Nephron (organoid): ENCODE data around the gene IRGC.

Source experiments
- H3K27ac Mint-ChIP-seq, 3 experiments: 2 replicates each; pipeline ENCODE4 v1.8.0; 2020; ENCODE audit warnings: mixed read lengths in 3 of 3, mild to moderate bottlenecking in 2 of 3, moderate library complexity in 1 of 3
- H3K27me3 Mint-ChIP-seq: 2 replicates; pipeline ENCODE4 v1.8.0; 2021; ENCODE audit warnings: low read depth, mild to moderate bottlenecking, moderate library complexity, mixed read lengths
- H3K36me3 Mint-ChIP-seq: 2 replicates; pipeline ENCODE4 v1.8.0; 2020; ENCODE audit warnings: low read depth, mixed read lengths
- H3K4me1 Mint-ChIP-seq: 2 replicates; pipeline ENCODE4 v1.8.0; 2020; ENCODE audit warnings: mixed read lengths
- H3K4me3 Mint-ChIP-seq, 3 experiments: 2 replicates each; pipeline ENCODE4 v1.8.0; 2020; ENCODE audit warnings: mild to moderate bottlenecking in 3 of 3, mixed read lengths in 3 of 3, moderate library complexity in 2 of 3
- H3K9me3 Mint-ChIP-seq: 2 replicates; pipeline ENCODE4 v1.8.0; 2020; ENCODE audit warnings: mixed read lengths
- CTCF ChIP-seq, 3 experiments: fragments of 200-600 bp; sonication (generic); IDR thresholded peaks; one replicate each; pipeline ENCODE4 v1.5.0; 2021; ENCODE audit warnings: antibody characterized with exemption in 3 of 3; ENCODE audit not compliant: unreplicated experiment in 3 of 3

Gene IRGC

GRCh38 chr19:43673637-43674036, 42.2 kb upstream of the IRGC start:
- H3K9me3 Mint-ChIP-seq: no peaks in the 10 kb centered on the region
- peaks cover 14% of the 10 kb centered on the region for H3K4me1 Mint-ChIP-seq
- no peak for TF ChIP-seq CTCF (IDR thresholded peaks at IDR 0.05; ENCODE audit: unreplicated experiment in 3 of 3)
- no peak overlapping the region for H3K27ac Mint-ChIP-seq
- no peaks in the 10 kb centered on the region for H3K36me3 Mint-ChIP-seq
- no peak overlapping the region for H3K4me3 Mint-ChIP-seq
- H3K27me3 Mint-ChIP-seq: peaks cover 37% of the 10 kb centered on the region

- H3K27ac Mint-ChIP-seq: no peak overlapping the region
- H3K9me3 Mint-ChIP-seq: no peaks in the 10 kb centered on the region
- no peaks in the 10 kb centered on the region for H3K36me3 Mint-ChIP-seq
- H3K27me3 Mint-ChIP-seq: peaks cover 32% of the 10 kb centered on the region
- H3K4me1 Mint-ChIP-seq: peaks cover 14% of the 10 kb centered on the region
- no peak for TF ChIP-seq CTCF (IDR thresholded peaks at IDR 0.05; ENCODE audit: unreplicated experiment in 3 of 3)
- no peak overlapping the region for H3K4me3 Mint-ChIP-seq
These were observed 41.7 kb upstream of the IRGC start for GRCh38 chr19:43674183-43674582.

GRCh38 chr19:43674596-43674995, 41.3 kb upstream of the IRGC start:
- Mint-ChIP-seq H3K36me3 (no peaks in the 10 kb centered on the region), H3K4me1 (peaks cover 14% of the 10 kb centered on the region), H3K27ac (no peak overlapping the region), H3K9me3 (no peaks in the 10 kb centered on the region), H3K4me3 (no peak overlapping the region), H3K27me3 (peaks cover 32% of the 10 kb centered on the region)
- no peak for TF ChIP-seq CTCF (IDR thresholded peaks at IDR 0.05; ENCODE audit: unreplicated experiment in 3 of 3)

- peak overlapping the region in 1 of 3 experiments; percentile 4 for H3K27ac Mint-ChIP-seq
- H3K9me3 Mint-ChIP-seq: no peaks in the 10 kb centered on the region
- H3K4me3 Mint-ChIP-seq: no peak overlapping the region
- H3K4me1 Mint-ChIP-seq: peaks cover 7% of the 10 kb centered on the region
- TF ChIP-seq CTCF (IDR thresholded peaks at IDR 0.05; ENCODE audit: unreplicated experiment in 3 of 3): no peak
- H3K36me3 Mint-ChIP-seq: no peaks in the 10 kb centered on the region
- H3K27me3 Mint-ChIP-seq: peaks cover 24% of the 10 kb centered on the region
These were observed 40.5 kb upstream of the IRGC start for GRCh38 chr19:43675269-43675879.

GRCh38 chr19:43675906-43676305, 40.0 kb upstream of the IRGC start:
- TF ChIP-seq CTCF (IDR thresholded peaks at IDR 0.05; ENCODE audit: unreplicated experiment in 3 of 3): no peak
- Mint-ChIP-seq H3K27ac (no peak overlapping the region), H3K4me3 (no peak overlapping the region), H3K36me3 (no peaks in the 10 kb centered on the region), H3K27me3 (peaks cover 19% of the 10 kb centered on the region), H3K9me3 (no peaks in the 10 kb centered on the region), H3K4me1 (peaks cover 5% of the 10 kb centered on the region)

- Mint-ChIP-seq H3K36me3 (no peaks in the 10 kb centered on the region), H3K27ac (no peak overlapping the region), H3K9me3 (no peaks in the 10 kb centered on the region), H3K4me1 (peaks cover 5% of the 10 kb centered on the region), H3K27me3 (peaks cover 9% of the 10 kb centered on the region), H3K4me3 (no peak overlapping the region)
- no peak for TF ChIP-seq CTCF (IDR thresholded peaks at IDR 0.05; ENCODE audit: unreplicated experiment in 3 of 3)
These were observed 37.2 kb upstream of the IRGC start for GRCh38 chr19:43678512-43679261.
